Measurements from ENCODE around the gene CDC5L. TPM values are rescaled to one million over a fixed set of nuclear protein-coding genes. Genes with fewer than 3 reads are reported as not detected.
"Not testable (repeated sequence)": the region's sequence is repeated elsewhere in the genome, so short reads cannot be mapped to it uniquely, and the experiment has no call there.

The CDC5L gene
- total RNA-seq, 2 experiments from 2014 or later: 22.2 to 26.2 TPM

DNA sequence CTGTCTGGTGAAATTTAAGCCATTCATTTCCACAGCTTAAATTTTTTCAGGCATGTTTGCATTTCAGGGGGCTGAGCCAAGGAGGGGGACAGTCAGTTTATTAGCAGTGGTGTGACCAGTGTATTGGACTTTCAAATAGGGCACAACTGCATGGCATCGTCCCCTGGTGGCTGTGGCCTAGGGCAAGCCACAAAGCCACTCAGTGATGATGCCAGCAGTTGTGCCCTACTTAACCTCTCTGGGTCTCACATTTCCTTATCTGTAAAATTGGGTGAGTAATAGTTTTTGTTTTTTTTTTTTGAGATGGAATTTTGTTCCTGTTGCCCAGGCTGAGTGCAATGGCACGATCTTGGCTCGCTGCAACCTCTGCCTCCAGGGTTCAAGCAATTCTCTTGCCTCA is 48.0 kb downstream of the CDC5L start:
- Mint-ChIP-seq H3K9me3 (ENCODE audit: low read depth) (no peaks in the 10 kb centered on the region), H3K4me3 (no peak overlapping the region), H3K4me1 (peaks cover 3% of the 10 kb centered on the region), H3K27me3 (no peaks in the 10 kb centered on the region), H3K36me3 (peaks cover 42% of the 10 kb centered on the region), H3K27ac (no peak overlapping the region)
- CTCF ChIA-PET: interaction anchor here (0.8 to 1.7 kb wide), 5 partner anchors 10 to 33 kb away, joined by 3 to 5 read pairs (median 4); no protein-coding TSS in a partner anchor
- ATAC-seq (no peak), DNase-seq (no peak)

DNA sequence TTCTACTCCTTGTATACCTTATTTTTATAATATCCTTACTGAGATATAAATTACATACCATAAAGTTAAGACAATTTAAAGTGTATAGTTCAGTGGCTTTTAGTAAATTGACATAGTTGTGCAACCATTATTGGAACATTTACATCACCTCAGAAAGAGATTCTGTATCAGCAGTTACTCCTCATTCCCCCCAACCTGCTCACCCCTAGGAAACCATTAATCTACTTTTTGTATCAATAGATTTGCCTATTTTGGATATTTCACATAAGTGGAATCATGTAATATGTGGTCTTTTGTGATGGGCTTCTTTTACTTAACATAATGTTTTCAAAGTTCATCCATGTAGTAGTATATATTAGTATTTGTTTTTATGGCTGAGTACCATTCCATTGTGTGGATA is 51.3 kb downstream of the CDC5L start:
- Mint-ChIP-seq H3K4me1 (peaks cover 3% of the 10 kb centered on the region), H3K27ac (no peak overlapping the region), H3K4me3 (no peak overlapping the region), H3K9me3 (ENCODE audit: low read depth) (peaks cover 11% of the 10 kb centered on the region), H3K27me3 (no peaks in the 10 kb centered on the region), H3K36me3 (peaks cover 62% of the 10 kb centered on the region)
- CTCF ChIA-PET: interaction anchor here (1.4 to 1.8 kb wide), 2 partner anchors 31 to 37 kb away, joined by 5 to 8 read pairs; no protein-coding TSS in a partner anchor
- ATAC-seq: no peak
- DNase-seq: no peak

DNA sequence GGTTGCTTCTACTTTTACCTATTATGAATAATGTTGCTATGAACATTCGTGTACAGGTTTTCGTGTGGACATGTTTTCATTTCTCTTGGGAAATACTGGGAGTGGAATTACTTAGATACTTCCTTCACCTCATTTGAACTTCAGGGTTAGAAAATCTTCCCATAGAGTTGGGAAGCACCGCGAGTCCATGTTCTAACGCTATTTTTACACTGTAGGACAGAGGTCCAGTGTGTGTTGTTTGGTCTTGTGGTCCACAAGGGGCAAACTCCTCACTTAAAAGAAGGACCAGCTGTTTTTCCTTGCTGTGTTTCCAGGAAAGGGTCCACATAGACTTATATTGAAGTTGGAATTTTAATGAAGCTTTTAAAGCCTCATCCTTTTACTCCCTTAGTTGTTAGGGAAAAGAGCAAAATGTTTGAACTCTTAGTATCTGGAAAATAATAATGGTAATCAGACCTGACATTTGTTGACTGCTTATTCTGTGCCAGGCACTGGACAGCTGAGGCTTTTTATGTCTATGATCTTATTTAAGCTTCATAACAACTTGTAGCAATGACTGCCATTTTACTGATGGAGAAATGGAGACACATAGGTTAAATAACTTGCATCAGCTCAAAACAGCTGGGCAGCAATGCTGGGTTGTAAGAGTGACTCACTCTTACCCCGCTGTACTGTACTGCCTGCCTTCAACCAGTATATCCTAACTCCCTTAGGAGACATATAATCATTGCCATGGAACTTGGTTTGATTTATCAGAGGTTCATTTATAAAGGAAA is 52.0 kb downstream of the CDC5L start:
- Mint-ChIP-seq H3K27ac (no peak overlapping the region), H3K4me1 (peaks cover 3% of the 10 kb centered on the region), H3K4me3 (no peak overlapping the region), H3K36me3 (peaks cover 64% of the 10 kb centered on the region), H3K9me3 (ENCODE audit: low read depth) (peaks cover 11% of the 10 kb centered on the region), H3K27me3 (no peaks in the 10 kb centered on the region)
- ATAC-seq: no peak
- CTCF ChIA-PET: interaction anchor here (0.7 to 1.8 kb wide), 3 partner anchors 14 to 36 kb away, joined by 3 to 8 read pairs (median 3); no protein-coding TSS in a partner anchor
- DNase-seq: no peak

DNA sequence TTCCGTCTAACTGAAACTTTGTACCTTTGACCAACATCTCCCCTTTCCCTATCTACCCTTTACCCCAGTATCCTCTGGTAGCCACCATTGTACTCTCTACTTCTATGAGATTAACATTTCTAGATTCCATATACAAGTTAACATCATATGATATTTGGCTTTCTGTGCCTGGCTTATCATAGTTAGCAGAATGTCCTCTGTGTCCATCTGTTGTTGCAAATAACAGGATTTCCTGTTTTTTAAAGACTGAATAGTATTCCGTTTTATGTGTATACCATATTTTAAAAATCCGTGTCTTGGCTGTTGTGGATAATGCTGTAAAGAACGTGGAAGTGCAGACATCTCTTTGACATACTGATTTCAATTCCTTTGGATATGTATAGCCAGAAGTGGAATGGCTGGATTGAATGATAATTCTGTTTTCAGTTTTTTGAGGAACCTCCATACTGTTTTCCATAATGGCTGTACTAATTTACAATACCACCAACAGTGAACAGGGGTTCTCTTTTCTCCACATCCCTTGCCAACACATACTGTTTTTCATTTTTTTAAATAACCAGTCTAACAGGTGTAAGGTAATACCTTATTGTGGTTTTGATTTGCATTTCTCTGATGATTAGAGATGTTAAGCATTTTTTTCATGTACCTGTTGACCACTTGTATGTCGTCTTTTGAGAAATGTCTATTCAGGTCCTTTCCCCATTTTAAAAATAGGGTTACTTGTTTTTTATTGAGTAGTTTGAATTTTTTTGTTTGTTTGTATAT is 53.8 kb downstream of the CDC5L start:
- H3K9me3 Mint-ChIP-seq (ENCODE audit: low read depth): peaks cover 11% of the 10 kb centered on the region
- no peaks in the 10 kb centered on the region for H3K27me3 Mint-ChIP-seq
- CTCF ChIA-PET: no interaction called here
- H3K4me1 Mint-ChIP-seq: no peaks in the 10 kb centered on the region
- H3K36me3 Mint-ChIP-seq: peaks cover 65% of the 10 kb centered on the region
- no peak overlapping the region for H3K4me3 Mint-ChIP-seq
- ATAC-seq (no peak), DNase-seq (no peak)
- no peak overlapping the region for H3K27ac Mint-ChIP-seq

DNA sequence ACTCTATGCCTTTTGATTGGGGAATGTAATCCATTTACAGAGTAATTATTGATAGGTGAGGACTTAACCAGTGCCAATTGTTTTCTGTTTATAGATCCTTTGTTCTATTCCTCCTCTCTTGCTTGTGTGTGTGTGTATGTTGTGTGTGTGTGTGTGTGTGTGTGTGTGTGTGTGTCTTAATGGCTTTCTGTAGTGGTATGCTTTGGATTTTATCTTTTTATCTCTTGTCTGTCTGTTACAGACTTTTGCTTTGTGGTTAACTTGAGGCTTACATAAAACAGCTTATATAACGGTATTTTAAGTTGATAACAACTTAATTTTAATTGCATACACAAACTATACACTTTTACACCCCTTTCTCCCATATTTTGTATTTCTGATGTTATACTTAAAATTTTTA is 54.7 kb downstream of the CDC5L start:
- H3K9me3 Mint-ChIP-seq (ENCODE audit: low read depth): peaks cover 11% of the 10 kb centered on the region
- peaks cover 66% of the 10 kb centered on the region for H3K36me3 Mint-ChIP-seq
- ATAC-seq (no peak), DNase-seq (no peak)
- H3K27ac Mint-ChIP-seq: no peak overlapping the region
- H3K4me1 Mint-ChIP-seq: no peaks in the 10 kb centered on the region
- no peak overlapping the region for H3K4me3 Mint-ChIP-seq
- H3K27me3 Mint-ChIP-seq: no peaks in the 10 kb centered on the region
- CTCF ChIA-PET: interaction anchor here (2.7 kb wide), 1 partner anchor 11 kb away, joined by 6 read pairs; no protein-coding TSS in a partner anchor

DNA sequence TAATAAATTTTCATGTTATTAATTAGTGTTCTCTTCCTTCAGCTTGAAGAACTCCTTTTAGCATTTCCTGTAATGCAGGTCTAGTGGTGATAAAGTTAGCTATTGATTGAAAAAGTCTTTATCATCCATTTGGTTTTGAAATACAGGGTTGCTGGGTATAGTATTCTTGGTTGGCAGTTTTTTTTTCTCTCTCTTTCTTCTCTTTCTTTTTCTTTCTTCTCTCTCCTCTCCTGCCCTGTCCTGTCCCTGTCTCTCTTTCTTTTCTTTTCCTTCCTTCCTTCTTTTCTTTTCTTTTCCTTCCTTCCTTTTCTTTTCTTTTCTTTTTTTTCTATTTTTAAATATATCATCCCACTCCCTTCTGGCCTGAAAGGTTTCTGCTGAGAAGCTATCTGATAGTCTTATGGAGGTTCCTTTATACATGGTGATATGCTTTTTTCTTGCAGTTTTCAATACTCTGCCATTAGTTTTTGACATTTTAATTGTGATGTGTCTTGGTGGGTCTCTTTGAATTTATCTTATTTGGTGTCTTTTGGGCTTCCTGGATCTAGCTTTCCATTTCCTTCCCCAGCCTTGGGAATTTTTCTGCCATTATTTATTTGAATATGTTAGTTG is 55.4 kb downstream of the CDC5L start:
- ATAC-seq: no peak
- CTCF ChIA-PET: interaction anchor here (1.2 to 2.7 kb wide), 2 partner anchors 12 to 14 kb away, joined by 3 to 6 read pairs; no protein-coding TSS in a partner anchor

DNA sequence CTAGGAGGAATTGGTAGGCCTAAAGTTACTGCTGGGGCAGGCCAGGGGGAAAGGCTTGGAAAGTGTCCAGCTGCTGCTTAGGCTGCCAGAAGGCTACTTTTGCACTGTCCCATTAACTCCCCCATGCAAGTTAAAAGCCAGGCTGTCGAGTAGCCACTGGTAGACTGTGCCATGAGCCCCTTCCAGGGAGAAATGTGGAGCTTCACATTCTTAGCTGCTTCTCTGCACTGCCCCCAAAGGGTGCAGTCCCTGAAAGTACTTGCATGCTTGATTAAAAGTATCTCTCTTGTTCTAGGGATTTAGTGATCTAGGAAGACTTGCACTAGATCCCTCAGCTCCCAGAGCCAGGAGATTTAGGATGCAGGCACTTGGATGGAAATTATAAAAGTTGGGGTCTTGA is 57.3 kb downstream of the CDC5L start:
- CTCF ChIA-PET: interaction anchor here (0.6 to 1.4 kb wide), 3 partner anchors 10 to 16 kb away, joined by 3 read pairs; no protein-coding TSS in a partner anchor
- Mint-ChIP-seq H3K4me1 (no peaks in the 10 kb centered on the region), H3K36me3 (peaks cover 56% of the 10 kb centered on the region), H3K27me3 (no peaks in the 10 kb centered on the region), H3K4me3 (no peak overlapping the region), H3K9me3 (ENCODE audit: low read depth) (peaks cover 11% of the 10 kb centered on the region), H3K27ac (no peak overlapping the region)
- no peak for DNase-seq
- ATAC-seq: no peak

More for the DNA sequence above, 55.4 kb downstream of the CDC5L start:
- no peaks in the 10 kb centered on the region for H3K27me3 Mint-ChIP-seq
- peaks cover 11% of the 10 kb centered on the region for H3K9me3 Mint-ChIP-seq (ENCODE audit: low read depth)
- DNase-seq: no peak
- H3K4me1 Mint-ChIP-seq: no peaks in the 10 kb centered on the region
- H3K36me3 Mint-ChIP-seq: peaks cover 67% of the 10 kb centered on the region
- H3K4me3 Mint-ChIP-seq: no peak overlapping the region
- no peak overlapping the region for H3K27ac Mint-ChIP-seq

DNA sequence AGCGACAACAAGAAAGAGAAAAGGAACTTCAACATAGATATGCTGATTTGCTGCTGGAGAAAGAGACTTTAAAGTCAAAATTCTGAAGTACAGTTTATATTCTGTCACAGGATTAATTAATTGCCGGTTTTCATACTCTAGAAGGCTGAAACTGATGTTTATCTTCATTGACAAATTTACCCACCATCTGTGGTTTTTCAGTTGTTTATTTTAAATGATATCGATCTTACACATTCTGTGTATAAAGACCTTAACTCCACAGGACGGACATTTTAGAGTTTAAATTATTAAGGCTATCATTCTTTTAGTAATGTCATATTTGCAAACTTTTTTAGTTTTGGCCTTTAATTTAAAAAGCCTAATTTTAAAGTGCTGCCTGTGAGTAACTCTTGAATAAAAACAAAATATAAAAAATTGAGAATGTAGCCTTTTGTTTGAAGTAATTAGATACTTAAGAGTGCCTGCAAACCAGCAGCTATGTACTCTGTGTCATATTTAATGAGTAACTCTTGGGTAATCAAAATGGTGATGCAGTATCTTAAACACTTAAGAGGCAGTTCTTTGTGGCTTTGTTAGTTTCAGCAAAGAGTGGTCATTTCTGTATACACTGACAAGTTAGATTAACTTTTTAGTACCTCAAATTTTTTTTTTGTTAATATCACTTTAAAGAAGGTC is 59.3 kb downstream of the CDC5L start:
- no peak overlapping the region for H3K4me3 Mint-ChIP-seq
- peaks cover 46% of the 10 kb centered on the region for H3K36me3 Mint-ChIP-seq
- DNase-seq (no peak), ATAC-seq (no peak)
- H3K4me1 Mint-ChIP-seq: peaks cover 4% of the 10 kb centered on the region
- H3K9me3 Mint-ChIP-seq (ENCODE audit: low read depth): peaks cover 6% of the 10 kb centered on the region
- CTCF ChIA-PET: interaction anchor here (1.0 to 1.8 kb wide), 5 partner anchors 8 to 13 kb away, joined by 3 to 5 read pairs (median 3); no protein-coding TSS in a partner anchor
- H3K27ac Mint-ChIP-seq: no peak overlapping the region
- no peaks in the 10 kb centered on the region for H3K27me3 Mint-ChIP-seq

DNA sequence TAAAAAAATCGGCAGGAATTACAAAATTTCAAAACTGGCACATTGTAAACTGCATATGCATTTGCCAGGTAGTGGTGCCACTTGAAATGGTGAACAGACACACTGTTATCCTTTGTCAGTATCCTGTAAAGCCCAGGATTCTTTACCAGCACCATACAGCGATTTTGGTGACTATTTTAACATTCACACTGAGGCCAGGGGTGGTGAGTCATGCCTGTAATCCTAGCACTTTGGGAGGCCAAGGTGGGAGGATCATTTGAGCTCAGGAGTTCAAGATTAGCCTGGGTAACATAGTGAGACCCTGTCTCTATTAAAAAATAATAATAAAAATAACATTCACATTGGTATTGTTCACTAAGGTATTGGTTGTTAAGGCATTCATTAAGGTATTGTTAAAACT is 61.7 kb downstream of the CDC5L start:
- DNase-seq; H3K9me3 Mint-ChIP-seq (ENCODE audit: low read depth); H3K27me3 Mint-ChIP-seq; H3K4me3 Mint-ChIP-seq; H3K27ac Mint-ChIP-seq; H3K4me1 Mint-ChIP-seq; CTCF ChIA-PET; ATAC-seq: not testable (repeated sequence)
- H3K36me3 Mint-ChIP-seq: peaks cover 24% of the 10 kb centered on the region

DNA sequence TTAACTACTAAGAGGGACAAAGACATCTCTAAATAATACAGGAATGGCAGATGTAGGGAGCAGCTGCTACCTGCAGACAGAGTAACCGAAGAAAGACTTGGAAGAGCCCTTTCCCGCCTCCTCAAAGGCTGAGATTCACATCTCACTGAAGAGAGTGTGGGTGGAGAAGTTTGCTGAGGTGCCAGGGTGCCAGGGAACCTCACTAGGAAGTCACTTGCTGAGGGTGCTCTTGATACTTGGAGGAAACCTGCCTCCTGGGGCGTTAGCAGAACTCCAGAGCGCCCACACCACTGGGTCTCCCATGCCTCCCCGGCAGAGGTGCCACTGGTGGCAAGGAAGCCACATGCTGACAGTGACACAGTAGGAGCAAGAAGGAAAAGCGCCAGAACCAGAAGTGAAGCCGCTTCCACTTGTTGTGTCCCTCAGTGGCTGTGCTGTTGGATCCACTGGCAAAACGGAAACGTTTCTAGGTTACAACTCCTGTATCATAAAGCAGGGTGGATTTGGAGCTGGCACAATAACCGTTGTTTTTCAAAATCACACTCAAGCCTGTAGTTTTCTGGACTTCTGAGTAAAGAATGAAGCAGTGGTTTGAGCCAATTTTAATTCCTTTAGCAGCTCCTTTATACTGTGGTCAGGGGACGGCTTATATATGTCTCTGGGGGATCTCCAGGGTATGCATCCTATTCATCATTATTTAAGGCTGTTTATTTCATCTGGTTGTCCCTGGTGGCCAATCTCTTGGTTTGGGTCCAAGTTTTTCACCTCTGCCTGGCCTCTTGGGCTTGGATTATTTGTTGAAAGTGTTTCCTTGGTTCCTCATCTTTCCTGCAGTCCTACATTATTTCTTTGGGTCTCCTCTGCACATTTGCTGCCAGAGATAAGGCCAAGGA is 64.5 kb downstream of the CDC5L start:
- H3K9me3 Mint-ChIP-seq (ENCODE audit: low read depth): no peaks in the 10 kb centered on the region
- H3K27me3 Mint-ChIP-seq: peaks cover 3% of the 10 kb centered on the region
- no peak overlapping the region for H3K27ac Mint-ChIP-seq
- CTCF ChIA-PET: interaction anchor here (0.9 to 1.3 kb wide), 2 partner anchors 21 to 24 kb away, joined by 3 read pairs; no protein-coding TSS in a partner anchor
- DNase-seq (no peak), ATAC-seq (no peak)
- H3K4me1 Mint-ChIP-seq: peaks cover 10% of the 10 kb centered on the region
- H3K36me3 Mint-ChIP-seq: peaks cover 14% of the 10 kb centered on the region
- no peak overlapping the region for H3K4me3 Mint-ChIP-seq

DNA sequence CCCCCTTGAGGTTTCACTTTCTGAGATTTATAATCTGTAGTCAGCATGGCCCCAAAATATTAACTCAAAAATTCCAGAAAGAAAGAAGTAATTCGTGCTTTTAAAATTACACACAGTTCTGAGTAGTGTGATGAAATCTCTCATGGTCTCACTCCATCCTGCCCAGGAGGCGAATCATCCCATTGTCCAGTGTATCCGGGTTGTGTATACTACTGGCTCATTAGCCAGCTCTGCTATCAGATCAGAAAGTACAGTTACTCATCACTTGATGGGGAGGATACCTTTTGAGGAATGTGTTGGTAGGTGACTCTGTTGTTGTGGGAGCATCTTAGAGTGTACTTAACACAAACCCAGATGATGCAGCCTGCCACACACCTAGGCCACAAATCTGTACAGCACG is 65.2 kb downstream of the CDC5L start:
- no peak for ATAC-seq
- CTCF ChIA-PET: interaction anchor here (0.9 to 1.0 kb wide), 2 partner anchors 10 to 21 kb away, joined by 3 read pairs; no protein-coding TSS in a partner anchor
- no peak overlapping the region for H3K27ac Mint-ChIP-seq

DNA sequence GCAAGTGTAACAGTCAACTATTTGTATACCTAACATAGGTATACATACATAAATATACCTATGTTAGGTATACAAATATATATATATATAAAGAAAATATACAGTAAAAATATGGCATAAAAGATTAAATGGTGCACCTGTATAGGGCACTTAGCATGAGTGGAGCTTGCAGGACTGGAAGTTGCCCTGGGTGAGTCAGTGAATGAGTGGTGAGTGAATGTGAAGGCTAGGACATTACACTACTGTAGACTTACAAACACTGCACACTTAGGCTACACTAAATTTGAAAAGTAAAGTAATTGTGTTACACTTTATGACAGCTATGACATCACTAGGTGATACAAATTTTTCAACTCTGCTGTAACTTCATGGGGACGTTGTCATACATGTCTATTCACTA is 65.6 kb downstream of the CDC5L start:
- Mint-ChIP-seq H3K4me3 (no peak overlapping the region), H3K9me3 (ENCODE audit: low read depth) (no peaks in the 10 kb centered on the region), H3K36me3 (peaks cover 7% of the 10 kb centered on the region), H3K4me1 (peaks cover 10% of the 10 kb centered on the region), H3K27ac (no peak overlapping the region), H3K27me3 (peaks cover 6% of the 10 kb centered on the region)
- no peak for ATAC-seq
- no peak for DNase-seq
- CTCF ChIA-PET: interaction anchor here (0.6 to 1.0 kb wide), 2 partner anchors 10 to 13 kb away, joined by 3 read pairs; no protein-coding TSS in a partner anchor

More for the DNA sequence above, 65.2 kb downstream of the CDC5L start:
- Mint-ChIP-seq H3K27me3 (peaks cover 4% of the 10 kb centered on the region), H3K9me3 (ENCODE audit: low read depth) (no peaks in the 10 kb centered on the region), H3K4me3 (no peak overlapping the region), H3K4me1 (peaks cover 10% of the 10 kb centered on the region), H3K36me3 (peaks cover 10% of the 10 kb centered on the region)
- DNase-seq: no peak

Data from activated CD8-positive, alpha-beta memory T cell treated with anti-CD3 and anti-CD28 coated beads, Interleukin-2, amount 10 ng/mL, durations not matched to agents 7 days and 5 days (primary cell).